SK-N-MC (cell line): ENCODE results near the gene FSIP1.
A peak's percentile ranks its signal among the peaks of the same experiment; 100 is the strongest.

Experiments
- DNase-seq: peaks from one replicate; pipeline ENCODE4 v3.0.0-alpha.2; 2011; ENCODE audit warnings: low read depth, low spot score
- H3K27ac ChIP-seq: fragments of 200-600 bp; sonication (generic); 2 replicates; pipeline ENCODE4 v1.5.1; 2016; ENCODE audit warnings: mixed run types
- H3K36me3 ChIP-seq: fragments of 200-600 bp; sonication (generic); 2 replicates; pipeline ENCODE4 v1.6.1; 2017; ENCODE audit warnings: antibody characterized with exemption, low read length, mixed read lengths; ENCODE audit not compliant: insufficient read depth
- H3K4me3 ChIP-seq: fragments of 200-600 bp; sonication (generic); 2 replicates; pipeline ENCODE4 v1.5.1; 2016
- H3K9ac ChIP-seq: fragments of 200-600 bp; sonication (generic); 2 replicates; pipeline ENCODE4 v1.8.0; 2017; ENCODE audit warnings: mixed run types, mixed read lengths; ENCODE audit not compliant: insufficient read length
- H3K9me3 ChIP-seq: fragments of 200-600 bp; sonication (generic); 2 replicates; pipeline ENCODE4 v1.6.1; 2017; ENCODE audit warnings: low read depth, mild to moderate bottlenecking, antibody characterized with exemption, low read length, moderate library complexity, mixed read lengths
- EZH2 ChIP-seq: fragments of 200-600 bp; sonication (generic); IDR thresholded peaks from one replicate; pipeline ENCODE4 v1.6.1; 2017; ENCODE audit warnings: antibody characterized with exemption
- FOXP2 ChIP-seq: optimal IDR thresholded peaks from 2 replicates; pipeline ENCODE3; 2011; ENCODE audit warnings: mild to moderate bottlenecking, moderate library complexity; ENCODE audit not compliant: insufficient read depth; ENCODE audit errors: extremely low read length, control extremely low read depth
- POLR2AphosphoS5 ChIP-seq: IDR thresholded peaks from 2 replicates; pipeline ENCODE4 v1.6.1; 2012; ENCODE audit warnings: mild to moderate bottlenecking, low read depth, low read length, borderline replicate concordance

The FSIP1 gene

GRCh38 chr15:39663704-39664250 is 118.9 kb downstream of the FSIP1 start:
- Histone ChIP-seq H3K9ac (no peak overlapping the region), H3K4me3 (no peak overlapping the region; the same call in 1 of the 2 replicates), H3K36me3 (peaks cover 2% of the 10 kb centered on the region; the same call in 1 of the 2 replicates), H3K9me3 (no peaks in the 10 kb centered on the region), H3K27ac (0 out of 2 replicates have a peak overlapping the region, but pooled peaks have one; percentile 25)
- TF ChIP-seq FOXP2: no peak
- no peak for DNase-seq

GRCh38 chr15:39661776-39662175 is 120.9 kb downstream of the FSIP1 start:
- Histone ChIP-seq H3K9ac (no peak overlapping the region), H3K27ac (no peak overlapping the region), H3K36me3 (peaks cover 3% of the 10 kb centered on the region; the same call in 1 of the 2 replicates), H3K4me3 (no peak overlapping the region), H3K9me3 (no peaks in the 10 kb centered on the region)
- TF ChIP-seq POLR2AphosphoS5 (no peak), FOXP2 (no peak), EZH2 (no peak)
- DNase-seq: no peak

GRCh38 chr15:39658740-39659139 is 123.9 kb downstream of the FSIP1 start:
- no peak overlapping the region for H3K27ac ChIP-seq
- DNase-seq: no peak
- H3K9me3 ChIP-seq: no peaks in the 10 kb centered on the region
- peaks cover 3% of the 10 kb centered on the region; the same call in 1 of the 2 replicates for H3K36me3 ChIP-seq
- no peak overlapping the region for H3K9ac ChIP-seq
- TF ChIP-seq POLR2AphosphoS5 (no peak), FOXP2 (no peak), EZH2 (no peak)
- H3K4me3 ChIP-seq: no peak overlapping the region

DNA sequence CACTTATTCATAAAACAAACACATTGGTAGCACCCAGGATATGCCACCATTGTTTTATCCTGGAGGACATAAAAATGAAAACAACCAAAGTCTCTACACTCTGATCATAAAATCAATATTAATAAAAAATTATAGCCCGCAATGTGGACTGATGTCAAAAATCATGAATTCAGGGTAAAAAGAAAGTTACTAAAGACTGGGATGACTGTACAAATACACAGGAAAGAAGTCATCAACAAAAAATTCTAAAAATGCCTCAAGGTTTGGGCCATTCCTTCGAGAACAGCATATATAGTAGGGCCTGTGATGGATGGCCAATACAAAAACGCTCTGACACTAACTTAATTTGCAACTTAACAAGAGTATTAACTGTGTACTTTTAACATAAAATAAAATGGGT is 125.0 kb downstream of the FSIP1 start:
- H3K4me3 ChIP-seq: no peak overlapping the region
- H3K27ac ChIP-seq: no peak overlapping the region
- peaks cover 3% of the 10 kb centered on the region; the same call in 1 of the 2 replicates for H3K36me3 ChIP-seq
- TF ChIP-seq POLR2AphosphoS5: no peak
- TF ChIP-seq EZH2: no peak
- no peak overlapping the region for H3K9ac ChIP-seq
- DNase-seq: no peak
- no peaks in the 10 kb centered on the region for H3K9me3 ChIP-seq

GRCh38 chr15:39657181-39657580 is 125.5 kb downstream of the FSIP1 start:
- no peak for DNase-seq
- TF ChIP-seq FOXP2 (no peak), EZH2 (no peak), POLR2AphosphoS5 (no peak)
- Histone ChIP-seq H3K27ac (no peak overlapping the region), H3K9me3 (no peaks in the 10 kb centered on the region), H3K4me3 (no peak overlapping the region), H3K9ac (no peak overlapping the region), H3K36me3 (peaks cover 3% of the 10 kb centered on the region; the same call in 1 of the 2 replicates)

DNA sequence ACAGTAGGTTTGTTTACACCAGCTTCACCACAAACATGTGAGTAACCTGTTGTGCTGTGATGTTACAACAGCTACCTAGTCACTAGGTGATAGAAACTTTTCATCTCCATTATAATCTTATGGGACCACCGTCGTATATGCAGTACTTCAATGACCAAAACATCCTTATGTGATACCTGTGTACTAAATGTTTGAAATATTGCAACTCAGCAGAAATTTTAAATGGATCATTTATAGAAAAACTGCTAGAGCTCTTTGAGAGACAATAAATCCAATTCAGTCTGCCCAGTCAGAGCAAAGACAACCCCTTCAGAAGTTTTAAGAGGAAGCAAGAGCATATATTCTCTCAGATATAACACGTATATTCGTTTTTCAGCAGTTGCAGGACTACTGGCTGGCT is 128.3 kb downstream of the FSIP1 start:
- Histone ChIP-seq H3K9ac (no peak overlapping the region), H3K9me3 (no peaks in the 10 kb centered on the region), H3K4me3 (no peak overlapping the region), H3K36me3 (peaks cover 3% of the 10 kb centered on the region; the same call in 1 of the 2 replicates), H3K27ac (no peak overlapping the region)
- DNase-seq: no peak
- TF ChIP-seq POLR2AphosphoS5 (no peak), FOXP2 (no peak), EZH2 (no peak)

GRCh38 chr15:39651881-39652280 is 130.8 kb downstream of the FSIP1 start:
- no peak for DNase-seq
- Histone ChIP-seq H3K4me3 (no peak overlapping the region), H3K27ac (no peak overlapping the region), H3K9ac (no peak overlapping the region), H3K9me3 (no peaks in the 10 kb centered on the region), H3K36me3 (no peaks in the 10 kb centered on the region)
- no peak for TF ChIP-seq POLR2AphosphoS5
- no peak for TF ChIP-seq EZH2
- TF ChIP-seq FOXP2: no peak

- Histone ChIP-seq H3K9ac (no peak overlapping the region), H3K4me3 (no peak overlapping the region), H3K27ac (no peak overlapping the region), H3K9me3 (no peaks in the 10 kb centered on the region), H3K36me3 (no peaks in the 10 kb centered on the region)
- no peak for TF ChIP-seq POLR2AphosphoS5
- no peak for TF ChIP-seq EZH2
- no peak for TF ChIP-seq FOXP2
- no peak for DNase-seq
These were observed 131.3 kb downstream of the FSIP1 start for GRCh38 chr15:39651295-39651694.

GRCh38 chr15:39649757-39650156 is 132.9 kb downstream of the FSIP1 start:
- Histone ChIP-seq H3K4me3 (no peak overlapping the region), H3K27ac (no peak overlapping the region), H3K9ac (no peak overlapping the region), H3K36me3 (no peaks in the 10 kb centered on the region), H3K9me3 (no peaks in the 10 kb centered on the region)
- TF ChIP-seq EZH2: no peak
- DNase-seq: no peak
